Fibroblast of the aortic adventitia (primary cell): ENCODE measurements around the gene NBEA. TPM values are rescaled to one million over a fixed set of nuclear protein-coding genes. Genes with fewer than 3 reads are reported as not detected.
A peak's percentile ranks its signal among the peaks of the same experiment; 100 is the strongest.

Experiments used
- DNase-seq: peaks from one replicate; pipeline ENCODE4 v3.0.0-alpha.2; 2010; ENCODE audit warnings: low read depth
- H3K4me3 ChIP-seq: 2 replicates; pipeline ENCODE4 v1.5.1; 2011; ENCODE audit warnings: low read depth, mild to moderate bottlenecking, control low read depth, low read length, moderate library complexity
- CTCF ChIP-seq: IDR thresholded peaks from 2 replicates; pipeline ENCODE4 v1.5.1; 2011; ENCODE audit warnings: mild to moderate bottlenecking, low read length, control low read depth, inconsistent platforms; ENCODE audit not compliant: insufficient read depth
- total RNA-seq: library from RNA; depleted of rRNA; stranded (reverse); fragments of >200 nt; gene quantifications from 2 replicates; pipeline ENCODE4 v1.2.3, GENCODE V29; 2012; ENCODE audit warnings: low replicate concordance

NBEA gene
- total RNA-seq, 1 donor, result 6.9 TPM

DNA sequence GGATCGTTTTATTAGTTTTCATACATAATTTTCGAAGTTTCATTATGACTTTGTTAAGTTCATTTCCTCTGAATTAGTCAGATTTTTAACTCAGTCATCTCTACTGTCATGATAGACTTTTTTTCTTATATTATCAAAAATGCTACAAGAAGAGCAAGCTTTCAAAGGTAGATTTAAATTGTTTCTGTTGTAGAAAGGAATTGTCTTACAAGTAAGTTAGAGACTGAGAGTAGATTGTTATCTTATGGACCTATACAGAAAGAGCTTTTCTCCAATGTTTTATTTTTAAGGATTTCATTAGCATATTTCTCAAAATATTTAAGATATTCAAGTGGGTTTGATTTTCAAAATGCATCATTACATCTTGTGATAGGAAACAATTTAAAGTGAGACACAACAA lies 531.7 kb downstream of the NBEA start:
- peak; percentile 17 for DNase-seq
- TF ChIP-seq CTCF, result no peak
- peak overlapping the region; percentile 29 for H3K4me3 ChIP-seq

GRCh38 chr13:35474496-35475211 lies 532.6 kb downstream of the NBEA start:
- DNase-seq, result peak; percentile 46
- H3K4me3 ChIP-seq, result peak overlapping the region; percentile 73
- TF ChIP-seq CTCF, result no peak

DNA sequence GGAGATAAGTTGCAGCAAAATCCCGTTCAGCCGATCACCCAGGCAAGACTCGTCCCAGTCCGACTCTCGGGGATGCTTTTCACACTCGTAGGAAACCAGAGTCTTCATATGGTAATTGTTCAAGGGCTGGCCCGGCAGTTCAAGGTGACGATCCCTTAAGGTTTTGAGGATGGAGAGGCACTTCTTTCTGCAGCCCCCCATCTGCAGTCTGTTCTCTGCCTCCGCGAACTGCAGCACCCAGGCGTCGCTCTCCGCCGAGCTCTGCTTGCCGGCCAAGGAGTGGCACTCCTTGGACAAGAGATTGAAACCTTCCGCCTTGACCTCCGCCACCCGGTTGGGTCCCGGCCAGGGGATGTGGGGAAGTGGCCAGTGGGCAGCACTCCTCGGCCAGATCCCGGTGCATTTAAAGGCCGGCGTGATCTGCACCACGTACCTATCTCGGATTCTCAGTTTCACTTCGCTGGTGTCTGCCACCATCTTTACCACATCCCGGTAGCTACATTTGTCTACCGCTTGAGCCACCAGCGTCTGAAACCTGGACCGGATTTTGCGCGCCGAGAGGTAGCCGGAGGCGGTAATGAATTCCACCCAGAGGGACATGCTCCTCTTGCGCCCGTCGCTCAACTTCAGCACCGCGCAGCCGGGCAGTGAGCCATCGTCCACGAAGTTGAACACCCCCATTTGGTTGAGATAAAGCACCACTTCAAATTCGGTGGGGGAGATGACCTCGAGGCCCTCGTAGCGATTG lies 533.3 kb downstream of the NBEA start:
- TF ChIP-seq CTCF, result no peak
- peak; percentile 47 for DNase-seq
- peak overlapping the region; percentile 73 for H3K4me3 ChIP-seq

DNA sequence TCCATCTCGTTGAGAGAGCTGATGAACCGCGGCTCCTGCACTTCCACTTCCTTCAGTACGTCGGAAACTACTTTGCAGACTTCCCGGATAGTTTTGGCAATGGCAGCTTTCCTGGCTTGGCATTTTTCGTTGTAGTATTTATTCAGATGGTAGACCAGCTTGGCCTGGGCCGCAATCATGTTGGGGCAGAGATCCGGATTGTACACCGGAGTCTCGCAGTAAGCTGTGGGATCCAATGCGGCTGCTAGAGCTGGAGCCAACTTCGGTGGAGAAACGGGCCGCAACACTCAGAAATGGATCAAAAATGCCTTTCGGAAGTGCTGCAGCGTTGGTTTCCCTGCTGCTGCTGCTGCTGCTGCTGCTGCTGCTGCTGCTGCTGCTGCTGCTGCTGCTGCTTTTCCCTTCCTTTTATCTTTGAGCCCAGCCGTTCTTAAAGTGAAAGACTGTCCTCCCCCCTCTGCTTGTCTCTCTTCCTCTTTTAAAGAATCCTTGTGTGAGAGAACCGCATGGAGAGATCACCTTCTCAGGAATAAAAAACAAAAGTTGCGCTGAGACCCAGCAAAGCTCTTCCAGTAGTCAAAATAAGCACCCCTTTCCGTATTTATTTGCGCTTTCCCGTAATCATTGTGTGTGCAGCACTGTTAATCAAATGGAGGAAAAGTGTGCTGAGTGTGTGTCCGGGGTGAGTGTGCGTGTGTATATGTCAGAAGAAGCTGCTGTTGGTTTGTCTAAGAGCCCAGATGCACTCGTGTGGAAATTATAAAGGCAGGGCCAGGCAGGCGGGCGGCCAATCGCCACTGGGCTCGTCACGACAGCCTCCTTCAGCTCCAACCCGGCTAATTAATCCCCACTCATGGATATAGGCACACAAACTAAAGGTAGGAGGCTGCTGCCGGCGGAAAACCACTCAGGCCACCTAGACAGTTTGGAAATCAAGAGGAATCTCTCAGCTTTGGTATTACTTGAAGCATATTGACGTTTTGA lies 534.2 kb downstream of the NBEA start, which contains the start of gene MAB21L1:
Gene MAB21L1, minus strand, starts transcription at position 730 of the 984 bp plus-strand sequence. Its CDS starts 551 bp downstream, at position 179.
- DNase-seq, result peak; percentile 53
- TF ChIP-seq CTCF, result no peak
- H3K4me3 ChIP-seq, result peak within 1 kb of the TSS; percentile 73

DNA sequence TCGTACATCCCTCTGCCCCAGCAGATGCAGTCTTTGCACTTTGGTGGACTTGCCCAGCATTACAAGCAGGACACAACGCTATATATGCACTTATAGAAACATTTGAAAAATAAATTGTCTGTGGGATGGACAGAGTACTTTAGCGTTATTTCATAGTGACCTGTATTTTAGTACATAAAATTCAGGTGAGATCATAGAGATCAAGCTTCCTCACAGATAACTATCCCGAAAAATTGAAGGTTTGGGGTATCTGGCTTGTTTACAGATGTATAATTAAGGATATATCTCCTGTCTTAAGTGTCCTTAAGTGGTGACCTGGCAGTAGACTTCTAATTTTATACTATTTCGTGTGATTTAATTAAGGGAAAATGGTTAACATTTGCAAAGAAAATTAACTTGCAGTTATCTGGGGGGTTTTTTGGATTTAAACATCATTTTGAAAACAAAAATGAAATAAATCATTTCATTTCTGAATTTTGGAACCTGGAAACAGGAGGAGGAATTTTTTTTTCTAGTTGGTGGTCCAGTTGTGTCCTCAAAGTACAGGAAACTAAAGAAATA lies 535.4 kb downstream of the NBEA start:
- no peak for DNase-seq
- no peak overlapping the region for H3K4me3 ChIP-seq
- TF ChIP-seq CTCF, result no peak
